Measurements from ENCODE around the gene CASTOR2.
"Not testable (repeated sequence)": the region's sequence is repeated elsewhere in the genome, so short reads cannot be mapped to it uniquely, and the experiment has no call there.

The CASTOR2 gene

DNA sequence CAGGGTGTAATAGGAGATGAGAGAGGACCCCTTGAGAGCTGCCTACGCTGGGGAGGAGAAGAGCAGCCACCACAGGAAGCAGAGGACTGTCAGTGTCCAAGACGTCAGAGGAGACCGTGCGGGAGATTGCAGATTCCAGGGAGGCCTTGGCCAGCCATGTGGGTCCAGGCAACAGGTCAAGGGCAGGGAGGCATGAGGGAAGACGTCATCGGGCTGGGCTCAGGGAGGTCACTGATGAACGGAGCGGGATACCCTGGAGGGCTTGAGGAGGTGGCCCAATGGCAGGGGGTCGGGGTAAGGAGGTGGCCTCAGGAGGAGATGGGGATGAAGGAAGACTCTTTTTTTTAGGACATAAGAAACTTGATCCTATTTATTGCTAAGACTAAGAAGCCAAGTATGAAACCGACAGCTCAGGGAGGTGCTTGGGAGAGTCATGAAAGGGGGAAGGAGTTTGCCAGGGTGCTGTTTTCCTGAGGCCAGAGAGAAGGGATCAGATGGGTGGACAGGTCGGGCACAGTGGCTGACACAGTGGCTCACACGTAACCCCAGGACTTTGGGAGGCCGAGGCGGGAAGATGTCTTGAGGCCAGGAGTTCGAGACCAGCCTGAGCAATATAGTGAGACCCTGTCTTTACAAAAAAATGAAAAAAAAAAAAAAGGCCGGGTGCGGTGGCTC lies 30.5 kb downstream of the CASTOR2 start:
- DNase-seq (ENCODE audit: low read depth in 2 of 2, low spot score in 1 of 2): not testable (repeated sequence)

DNA sequence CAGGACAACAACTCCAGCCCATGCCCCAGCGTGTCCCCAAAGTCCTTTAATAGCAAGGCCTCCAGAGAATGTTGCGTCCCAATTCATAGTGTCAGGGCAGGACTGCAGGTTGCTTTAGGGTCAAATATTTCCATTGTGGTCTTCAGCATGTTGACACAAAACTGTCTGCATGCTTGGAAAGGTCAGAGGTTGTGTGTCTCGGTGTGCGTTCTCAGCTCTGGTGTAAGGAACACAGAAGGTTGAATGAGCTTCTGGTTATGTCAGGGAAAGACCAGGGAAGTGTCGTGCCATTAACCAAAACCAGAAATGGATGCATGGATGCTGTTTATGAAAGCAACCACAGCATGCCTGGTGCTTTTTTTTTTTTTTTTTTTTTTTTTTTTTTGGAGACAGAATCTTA lies 31.9 kb downstream of the CASTOR2 start:
- not testable (repeated sequence) for DNase-seq (ENCODE audit: low read depth in 2 of 2, low spot score in 1 of 2)

GRCh38 chr7:74997811-74998210 lies 33.3 kb downstream of the CASTOR2 start:
- DNase-seq (ENCODE audit: low read depth in 2 of 2, low spot score in 1 of 2): not testable (repeated sequence)

DNA sequence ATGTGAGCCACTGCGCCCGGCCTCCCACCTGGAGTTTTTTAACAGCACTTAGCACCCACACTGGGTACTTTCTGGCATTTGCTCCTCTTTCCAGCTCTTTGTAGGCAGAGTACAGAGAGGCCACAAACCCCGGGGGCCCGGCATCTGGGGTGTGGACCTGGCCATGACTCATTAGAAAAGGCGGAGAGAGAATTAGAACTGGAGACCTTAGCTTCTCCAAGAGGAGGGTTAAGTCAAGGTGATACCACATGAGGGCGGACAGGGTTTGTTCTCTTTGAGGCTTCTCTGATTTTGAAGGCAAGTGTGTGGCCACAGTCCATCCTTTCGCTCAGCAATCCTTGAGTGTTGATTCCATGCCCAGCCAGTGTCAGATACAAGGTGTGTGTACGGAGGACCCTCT lies 36.9 kb downstream of the CASTOR2 start:
- not testable (repeated sequence) for DNase-seq (ENCODE audit: low read depth in 2 of 2, low spot score in 1 of 2)

GRCh38 chr7:75010036-75010435 lies 45.5 kb downstream of the CASTOR2 start:
- no peak for DNase-seq (ENCODE audit: low read depth in 2 of 2, low spot score in 1 of 2)

DNA sequence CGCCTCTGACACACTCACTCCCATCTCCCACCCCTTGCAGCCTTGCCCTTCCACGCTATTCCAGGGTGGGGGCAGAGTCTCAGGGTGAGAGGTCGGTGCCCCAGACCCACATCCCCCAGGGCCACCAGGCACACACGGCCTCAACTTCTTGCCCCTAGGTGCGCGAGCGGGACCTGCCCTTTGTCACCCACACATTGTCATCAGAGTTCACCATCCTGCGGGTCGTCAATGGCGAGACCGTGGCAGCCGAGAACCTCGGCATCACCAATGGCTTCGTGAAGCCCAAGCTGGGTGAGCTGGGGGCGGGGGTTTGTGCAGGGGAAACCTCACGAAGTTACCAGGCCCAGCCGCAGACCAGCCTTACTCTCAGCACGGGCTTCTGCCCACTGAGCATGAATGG lies 53.3 kb downstream of the CASTOR2 start:
- no peak for DNase-seq (ENCODE audit: low read depth in 2 of 2, low spot score in 1 of 2)

DNA sequence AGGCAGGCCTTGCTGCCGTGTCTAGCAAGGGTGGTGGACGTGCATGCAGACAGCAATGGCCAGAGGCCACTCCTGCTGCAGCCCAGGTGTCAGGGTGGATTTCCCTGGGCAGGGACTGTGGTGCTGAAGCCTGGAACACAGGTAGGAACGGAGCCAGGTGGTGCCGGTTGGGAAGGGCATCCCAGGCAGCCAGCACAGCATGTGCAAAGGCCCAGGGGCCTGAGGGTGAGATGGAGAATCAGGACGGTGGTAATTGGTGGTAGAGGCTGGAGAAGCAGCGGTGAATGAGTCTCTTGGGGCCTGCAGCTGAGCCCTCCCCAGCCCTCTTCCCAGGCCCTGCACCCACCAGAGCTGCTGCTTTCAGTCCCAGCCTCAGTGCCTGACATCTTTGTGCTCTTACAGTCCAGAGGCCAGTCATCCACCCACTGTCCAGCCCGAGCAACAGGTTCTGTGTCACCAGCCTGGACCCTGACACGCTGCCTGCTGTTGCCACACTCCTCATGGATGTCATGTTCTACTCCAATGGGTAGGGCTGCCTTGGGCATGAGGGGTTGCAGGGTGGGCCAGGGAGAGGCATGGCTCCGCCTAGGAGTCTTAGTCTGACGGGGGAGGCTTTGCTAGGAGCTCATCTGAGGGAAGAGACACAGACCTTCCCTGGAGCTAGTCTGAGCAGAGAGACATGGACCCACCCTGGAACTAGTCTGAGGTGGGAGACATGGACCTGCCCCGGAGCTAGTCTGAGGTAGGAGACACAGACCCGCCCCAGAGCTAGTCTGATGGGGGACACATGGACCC lies 54.3 kb downstream of the CASTOR2 start:
- no peak for DNase-seq (ENCODE audit: low read depth in 2 of 2, low spot score in 1 of 2)

- DNase-seq (ENCODE audit: low read depth in 2 of 2, low spot score in 1 of 2): no peak
Observed at GRCh38 chr7:75019800-75020199, 55.3 kb downstream of the CASTOR2 start.

DNA sequence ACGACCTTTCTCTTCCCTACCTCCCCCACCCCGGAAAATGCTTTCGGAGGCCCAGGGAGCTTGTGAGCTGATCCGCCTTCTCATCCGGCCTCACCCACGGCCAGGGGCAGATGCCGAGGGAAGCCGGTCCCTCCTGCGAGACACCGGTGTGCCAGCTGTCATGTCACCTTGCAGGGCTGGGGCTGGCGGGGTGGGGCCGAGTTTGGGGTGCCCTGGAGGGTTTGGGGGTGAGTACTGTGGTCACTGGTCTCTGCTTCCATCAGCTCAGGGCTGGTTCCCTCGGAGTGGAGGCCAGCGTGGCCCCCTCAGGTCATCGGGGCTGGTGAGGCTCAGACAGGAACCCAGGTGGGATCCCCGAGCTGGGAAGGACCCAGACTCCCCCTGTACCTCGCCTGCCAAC lies 60.4 kb downstream of the CASTOR2 start:
- no peak for DNase-seq (ENCODE audit: low read depth in 2 of 2, low spot score in 1 of 2)

GRCh38 chr7:75028299-75028698 lies 63.8 kb downstream of the CASTOR2 start:
- DNase-seq (ENCODE audit: low read depth in 2 of 2, low spot score in 1 of 2): no peak

GRCh38 chr7:75033064-75033463 lies 68.6 kb downstream of the CASTOR2 start:
- DNase-seq (ENCODE audit: low read depth in 2 of 2, low spot score in 1 of 2): no peak

- DNase-seq (ENCODE audit: low read depth in 2 of 2, low spot score in 1 of 2): no peak
Observed at GRCh38 chr7:75033826-75034225, 69.3 kb downstream of the CASTOR2 start.

DNA sequence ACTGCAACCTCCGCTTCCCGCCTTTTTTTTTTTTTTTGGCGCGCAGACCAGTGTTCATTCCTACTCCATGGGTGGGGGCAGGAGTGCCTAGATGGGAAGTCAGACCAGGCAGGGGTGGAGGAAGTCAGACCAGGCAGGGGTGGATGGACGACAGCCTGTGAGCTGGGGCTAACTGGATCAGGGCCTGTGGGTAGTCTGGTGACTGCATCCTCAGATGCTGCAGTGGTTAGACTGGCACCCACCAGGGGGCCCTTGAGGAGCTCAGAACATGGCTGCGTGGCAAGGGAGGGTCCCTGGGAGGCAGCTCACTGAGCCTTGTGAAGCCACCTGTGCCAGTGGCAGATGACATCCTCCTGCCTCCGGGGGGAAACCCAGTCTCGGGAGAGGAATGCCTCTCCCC lies 74.0 kb downstream of the CASTOR2 start:
- no peak for DNase-seq (ENCODE audit: low read depth in 2 of 2, low spot score in 1 of 2)

DNA sequence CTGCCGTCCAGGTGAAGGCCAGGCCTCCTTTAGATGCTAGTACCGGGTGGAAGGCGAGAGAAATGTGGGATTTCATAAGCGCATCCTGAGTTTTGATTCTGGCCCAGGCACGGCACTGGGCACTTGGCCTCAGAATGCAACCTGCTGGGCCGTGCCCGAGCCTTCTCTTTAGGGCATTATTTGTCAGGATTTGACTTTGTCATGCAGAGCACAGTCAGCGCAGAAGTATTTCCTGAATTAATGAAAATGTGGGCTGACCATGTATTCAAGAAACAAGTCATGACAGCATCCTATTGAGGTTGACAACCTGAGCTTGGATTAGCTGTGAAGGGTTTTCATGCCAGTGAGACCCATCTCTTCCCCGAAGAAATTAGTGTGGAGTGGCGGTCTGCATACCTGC lies 74.7 kb downstream of the CASTOR2 start:
- no peak for DNase-seq (ENCODE audit: low read depth in 2 of 2, low spot score in 1 of 2)

GRCh38 chr7:75039709-75040108 lies 75.2 kb downstream of the CASTOR2 start:
- no peak for DNase-seq (ENCODE audit: low read depth in 2 of 2, low spot score in 1 of 2)

DNA sequence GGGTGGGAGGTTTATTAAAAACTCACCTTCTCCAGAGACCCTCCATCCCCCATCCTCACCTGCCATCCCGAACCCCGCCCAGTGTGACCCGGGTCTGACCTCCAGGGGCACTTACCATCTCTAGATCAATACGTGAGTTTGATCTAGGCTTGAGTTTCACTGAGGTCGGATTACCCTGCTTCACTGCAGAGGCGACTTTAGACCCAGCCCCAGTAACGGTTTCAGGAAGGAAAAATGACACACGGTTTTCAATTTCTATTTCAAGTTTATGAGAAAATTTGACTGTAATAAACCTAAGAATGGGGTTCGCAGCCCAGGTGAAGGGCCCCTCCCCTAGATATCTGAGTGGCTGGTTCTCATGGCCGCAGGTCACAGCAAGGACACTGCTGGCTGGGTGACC lies 76.0 kb downstream of the CASTOR2 start:
- DNase-seq (ENCODE audit: low read depth in 2 of 2, low spot score in 1 of 2): no peak

- DNase-seq (ENCODE audit: low read depth in 2 of 2, low spot score in 1 of 2): no peak
Observed at GRCh38 chr7:75042286-75042685, 77.8 kb downstream of the CASTOR2 start.

DNA sequence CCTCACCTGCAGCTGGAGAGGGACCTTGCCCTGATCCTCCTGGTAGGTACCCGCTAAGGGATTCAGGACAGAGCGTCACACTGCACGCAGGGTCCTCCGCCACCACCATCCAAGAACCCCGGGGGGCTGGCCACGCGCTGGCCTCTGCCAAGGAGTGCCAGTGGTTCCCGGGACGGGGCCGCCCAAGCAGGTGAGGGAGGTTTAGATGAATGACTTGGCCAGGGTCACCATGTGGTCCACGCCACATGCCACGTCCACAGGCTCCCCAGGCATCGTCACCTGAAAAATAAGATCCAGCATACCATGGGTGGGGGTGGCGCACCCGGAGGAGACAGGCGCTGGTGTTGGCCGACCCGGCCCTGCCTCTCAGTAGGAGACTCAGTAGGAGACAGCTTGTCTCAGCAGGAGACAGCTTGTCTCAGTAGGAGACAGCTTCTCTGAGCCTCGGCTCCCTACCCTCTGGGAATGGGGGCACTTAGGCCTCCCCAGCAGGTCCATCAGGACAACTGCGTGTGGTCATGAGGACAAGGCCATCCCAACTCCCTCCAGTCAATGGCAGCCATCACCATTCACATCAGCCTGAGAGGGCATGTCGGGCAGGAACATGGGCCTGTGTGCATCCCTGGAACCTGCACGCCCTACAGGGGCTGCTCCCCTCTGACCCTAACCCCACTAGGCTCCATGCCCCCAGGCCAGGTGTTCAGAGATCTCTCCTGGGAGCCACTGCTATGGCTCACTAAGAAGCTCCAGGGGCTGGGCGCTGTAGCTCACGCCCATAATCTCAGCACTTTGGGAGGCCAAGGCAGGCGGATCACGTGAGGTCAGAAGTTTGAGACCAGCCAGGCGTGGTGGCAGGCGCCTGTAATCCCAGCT lies 78.6 kb downstream of the CASTOR2 start:
- no peak for DNase-seq (ENCODE audit: low read depth in 2 of 2, low spot score in 1 of 2)

DNA sequence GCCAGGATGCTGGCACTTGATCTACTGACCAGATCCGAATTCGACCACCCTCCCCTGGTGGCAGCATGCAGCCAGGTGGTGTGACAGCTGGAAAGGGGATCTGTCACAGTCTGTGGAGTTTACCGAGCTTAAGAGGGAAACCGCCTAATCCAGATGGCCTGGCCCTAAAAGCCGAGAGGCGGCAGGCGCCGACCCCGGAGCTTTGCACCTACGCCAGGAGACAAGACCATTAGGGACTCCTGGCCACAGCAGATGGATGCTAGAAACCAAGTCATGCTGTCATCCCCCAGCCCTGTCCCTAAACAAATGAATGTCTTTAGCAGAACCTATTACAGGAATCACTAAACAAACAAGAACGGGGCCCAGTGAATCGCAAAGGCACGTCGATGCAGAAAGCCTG lies 81.4 kb downstream of the CASTOR2 start:
- no peak for DNase-seq (ENCODE audit: low read depth in 2 of 2, low spot score in 1 of 2)

DNA sequence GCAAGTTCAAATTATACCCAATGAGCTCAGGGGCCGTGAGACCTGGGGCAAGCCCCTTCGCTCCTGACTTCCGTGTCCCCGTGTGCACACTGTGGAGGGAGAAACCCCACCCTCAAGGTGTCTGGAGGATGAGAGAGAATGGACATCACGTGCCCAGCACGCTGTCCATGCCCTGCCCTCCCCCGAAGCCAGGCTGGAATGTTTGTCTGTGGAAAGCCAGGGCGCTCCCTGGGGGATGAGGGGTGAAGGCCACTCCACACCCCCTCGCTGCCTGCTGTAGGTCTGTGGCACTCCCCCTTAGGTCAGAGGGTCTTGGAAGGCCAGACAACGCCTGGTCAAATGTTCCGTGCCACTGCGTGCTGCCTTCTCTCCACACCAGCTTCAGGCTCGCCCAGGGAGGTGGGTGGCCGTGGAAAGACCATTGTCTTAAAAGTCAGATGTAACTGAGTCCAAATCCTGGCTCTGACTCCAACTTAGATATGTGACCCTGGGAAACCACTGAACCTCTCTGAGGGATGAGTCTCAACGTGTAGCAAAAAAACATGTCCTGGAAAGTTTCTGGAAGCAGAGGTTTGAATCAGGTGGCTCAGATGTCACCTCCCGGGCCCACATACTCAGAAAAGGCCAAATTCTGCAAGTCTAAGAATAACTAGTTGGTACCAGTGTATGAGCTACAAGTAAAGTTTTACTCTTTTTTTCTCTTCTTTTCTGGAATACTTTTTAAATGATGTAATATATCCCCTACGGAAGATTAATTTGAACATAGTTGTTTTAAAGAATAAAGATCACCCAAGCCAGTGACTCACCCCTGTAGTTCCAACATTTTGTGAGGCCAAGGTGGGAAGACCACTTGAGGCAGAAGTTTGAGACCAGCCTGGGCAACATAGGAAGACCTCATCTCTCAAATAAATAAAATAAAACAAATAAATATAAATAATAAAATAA lies 84.2 kb downstream of the CASTOR2 start:
- no peak for DNase-seq (ENCODE audit: low read depth in 2 of 2, low spot score in 1 of 2)

- no peak for DNase-seq (ENCODE audit: low read depth in 2 of 2, low spot score in 1 of 2)
Observed at GRCh38 chr7:75049817-75050216, 85.3 kb downstream of the CASTOR2 start.

Data from stimulated activated CD8-positive, alpha-beta memory T cell treated with anti-CD3 and anti-CD28 coated beads, Interleukin-4, amount 100 ng/mL, for 1 hour (primary cell).